ENCODE measurements around the gene DUS1L. TPM values are rescaled to one million over a fixed set of nuclear protein-coding genes. Genes with fewer than 3 reads are reported as not detected.

Gene DUS1L
- total and polyA plus RNA-seq, 7 donors: 72.6 to 170 (median 117) TPM

- no peaks in the 10 kb centered on the region for H3K27me3 ChIP-seq (ENCODE audit: insufficient read depth in 3 of 3, low read length in 2 of 3)
- TF ChIP-seq CTCF (IDR thresholded peaks at IDR 0.05): no peak
- no peaks in the 10 kb centered on the region for H3K4me1 ChIP-seq
- peak in 1 of 2 donors; percentile 25 for DNase-seq
- ATAC-seq: no peak
- no peaks in the 10 kb centered on the region for H3K36me3 ChIP-seq (ENCODE audit: insufficient read depth in 1 of 2, low read depth in 1 of 2)
- H3K27ac ChIP-seq: no peak overlapping the region
- intact Hi-C loops (cut with DNase I): loop anchor here in 1 of 2 donors (2.0 kb wide), 1 partner anchor 27 kb away; no protein-coding TSS in a partner anchor
- 73 to 84% (median 77%) methylated on average over 9 of the region's 9 CpGs for WGBS, 3 donors
- H3K9me3 ChIP-seq: no peaks in the 10 kb centered on the region
- H3K4me3 ChIP-seq: no peak overlapping the region
Measured at GRCh38 chr17:82073446-82073845, 7.8 kb upstream of the DUS1L start.

DNA sequence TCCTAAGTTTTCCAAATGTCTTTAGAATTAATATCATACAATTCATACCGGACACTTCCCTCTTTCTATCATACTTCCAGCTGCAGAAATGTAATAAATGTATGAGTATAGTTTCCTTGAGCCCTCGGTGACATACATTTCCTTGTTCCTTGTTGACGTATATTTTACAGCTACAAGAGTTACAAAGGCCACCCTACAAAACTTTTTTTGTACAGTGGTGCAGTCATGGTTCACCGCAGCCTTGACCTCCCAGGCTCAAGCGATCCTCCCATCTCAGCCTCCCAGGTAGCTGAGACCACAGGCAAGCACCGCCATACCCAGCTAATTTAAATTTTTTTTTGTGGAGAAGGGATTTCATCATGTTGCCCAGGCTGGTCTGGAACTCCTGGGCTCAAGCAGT lies 7.2 kb upstream of the DUS1L start:
- Histone ChIP-seq H3K4me1 (no peaks in the 10 kb centered on the region), H3K9me3 (no peaks in the 10 kb centered on the region), H3K27me3 (ENCODE audit: insufficient read depth in 3 of 3, low read length in 2 of 3) (no peaks in the 10 kb centered on the region), H3K4me3 (no peak overlapping the region), H3K36me3 (ENCODE audit: insufficient read depth in 1 of 2, low read depth in 1 of 2) (no peaks in the 10 kb centered on the region), H3K27ac (no peak overlapping the region)
- DNase-seq (peak in 1 of 2 donors; percentile 8), ATAC-seq (no peak)
- no peak for TF ChIP-seq CTCF (IDR thresholded peaks at IDR 0.05)
- intact Hi-C loops (cut with DNase I): loop anchor here in 1 of 2 donors (2.0 kb wide), 1 partner anchor 26 kb away; no protein-coding TSS in a partner anchor
- WGBS, 3 donors: 79 to 84% (median 79%) methylated on average over 6 of the region's 6 CpGs

- no peaks in the 10 kb centered on the region for H3K27me3 ChIP-seq (ENCODE audit: insufficient read depth in 3 of 3, low read length in 2 of 3)
- H3K9me3 ChIP-seq: no peaks in the 10 kb centered on the region
- no peak overlapping the region for H3K27ac ChIP-seq
- TF ChIP-seq CTCF (IDR thresholded peaks at IDR 0.05): no peak
- ATAC-seq (no peak), DNase-seq (no peak)
- intact Hi-C loops (cut with DNase I): no loop called here
- H3K4me1 ChIP-seq: no peaks in the 10 kb centered on the region
- H3K36me3 ChIP-seq (ENCODE audit: insufficient read depth in 1 of 2, low read depth in 1 of 2): no peaks in the 10 kb centered on the region
- no peak overlapping the region for H3K4me3 ChIP-seq
Measured at GRCh38 chr17:82070611-82071010, 5.0 kb upstream of the DUS1L start.

GRCh38 chr17:82065193-82065637 lies 389 bp downstream of the DUS1L start:
- Histone ChIP-seq H3K27me3 (ENCODE audit: insufficient read depth in 3 of 3, low read length in 2 of 3) (no peaks in the 10 kb centered on the region), H3K4me3 (peak overlapping the region; percentile 98), H3K4me1 (peaks cover 9% of the 10 kb centered on the region), H3K27ac (peak overlapping the region; percentile 82), H3K36me3 (ENCODE audit: insufficient read depth in 1 of 2, low read depth in 1 of 2) (peaks cover 10 to 40% of the 10 kb centered on the region in 2 donors), H3K9me3 (no peaks in the 10 kb centered on the region)
- DNase-seq (peak in 1 of 2 donors; percentile 62), ATAC-seq (peak; percentile 8 to 23 (median 14))
- 0 to 1% (median 1%) methylated on average over 14 to 47 of the region's 47 CpGs for WGBS, 3 donors
- no peak for TF ChIP-seq CTCF (IDR thresholded peaks at IDR 0.05)
- intact Hi-C loops (cut with DNase I): loop anchor here in 1 of 2 donors (1.0 kb wide), 1 partner anchor 12 kb away; no protein-coding TSS in a partner anchor

Data from psoas muscle (tissue), 8 donors.